Peyer's patch (tissue), 4 donors: ENCODE data around the gene DISP2.

Source experiments
- POLR2A ChIP-seq, 2 donors: fragments of 450-650 bp; IDR thresholded peaks; one replicate each; pipeline ENCODE4 v1.5.1; 2017; ENCODE audit warnings: antibody characterized with exemption in 2 of 2, mild to moderate bottlenecking in 2 of 2, moderate library complexity in 2 of 2
- TF ChIP-seq, protein P1 (sequence below), 6 experiments: fragments of 450-650 bp in 4 of 6; fragments of 200-600 bp in 2 of 6; sonication (generic) in 1 of 6; IDR thresholded peaks; one replicate each; pipeline ENCODE4 v1.5.1; 2017 to 2019; ENCODE audit warnings: antibody characterized with exemption in 6 of 6, mild to moderate bottlenecking in 3 of 6, moderate library complexity in 1 of 6

DNA sequence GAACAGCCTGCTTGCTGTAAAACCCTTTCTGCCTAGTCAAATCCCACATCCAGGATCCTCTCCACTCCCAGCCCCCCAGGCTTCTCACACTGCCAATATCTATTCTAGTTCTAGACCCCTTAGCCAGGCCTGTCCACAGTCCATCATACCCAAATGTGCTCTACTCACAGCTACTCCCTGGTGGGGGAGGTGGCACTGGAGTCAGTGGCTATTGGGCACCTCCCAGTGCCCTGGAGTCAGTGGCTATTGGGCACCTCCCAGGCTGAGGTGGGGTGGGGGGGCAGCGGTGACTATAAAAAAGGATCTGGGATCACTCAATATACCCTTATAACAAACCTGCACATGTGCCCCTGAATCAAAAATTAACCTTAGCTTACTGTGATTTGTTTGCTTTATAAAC, 773 bp upstream of the DISP2 start:
- TF ChIP-seq, protein P1, sequence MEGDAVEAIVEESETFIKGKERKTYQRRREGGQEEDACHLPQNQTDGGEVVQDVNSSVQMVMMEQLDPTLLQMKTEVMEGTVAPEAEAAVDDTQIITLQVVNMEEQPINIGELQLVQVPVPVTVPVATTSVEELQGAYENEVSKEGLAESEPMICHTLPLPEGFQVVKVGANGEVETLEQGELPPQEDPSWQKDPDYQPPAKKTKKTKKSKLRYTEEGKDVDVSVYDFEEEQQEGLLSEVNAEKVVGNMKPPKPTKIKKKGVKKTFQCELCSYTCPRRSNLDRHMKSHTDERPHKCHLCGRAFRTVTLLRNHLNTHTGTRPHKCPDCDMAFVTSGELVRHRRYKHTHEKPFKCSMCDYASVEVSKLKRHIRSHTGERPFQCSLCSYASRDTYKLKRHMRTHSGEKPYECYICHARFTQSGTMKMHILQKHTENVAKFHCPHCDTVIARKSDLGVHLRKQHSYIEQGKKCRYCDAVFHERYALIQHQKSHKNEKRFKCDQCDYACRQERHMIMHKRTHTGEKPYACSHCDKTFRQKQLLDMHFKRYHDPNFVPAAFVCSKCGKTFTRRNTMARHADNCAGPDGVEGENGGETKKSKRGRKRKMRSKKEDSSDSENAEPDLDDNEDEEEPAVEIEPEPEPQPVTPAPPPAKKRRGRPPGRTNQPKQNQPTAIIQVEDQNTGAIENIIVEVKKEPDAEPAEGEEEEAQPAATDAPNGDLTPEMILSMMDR (IDR thresholded peaks at IDR 0.05): no peak
- no peak for TF ChIP-seq POLR2A (IDR thresholded peaks at IDR 0.05)
